Transverse colon (tissue), 4 donors: ENCODE data around the gene OXCT2. TPM values are rescaled to one million over a fixed set of nuclear protein-coding genes. Genes with fewer than 3 reads are reported as not detected.

Experiments
- DNase-seq: peaks from one replicate; pipeline ENCODE4 v3.0.0-alpha.2; 2019
- H3K27ac ChIP-seq, 4 donors: fragments of 200-600 bp; sonication (generic); 2 replicates each; pipeline ENCODE4 v1.5.1; 2016 to 2018; ENCODE audit warnings: inconsistent platforms in 4 of 4
- H3K27me3 ChIP-seq: fragments of 200-600 bp; sonication (generic); 2 replicates; pipeline ENCODE4 v1.5.1; 2017; ENCODE audit warnings: inconsistent platforms
- H3K36me3 ChIP-seq, 4 donors: fragments of 200-600 bp; sonication (generic); 2 replicates each; pipeline ENCODE4 v1.5.1; 2017 to 2019; ENCODE audit warnings: inconsistent platforms in 4 of 4
- H3K4me1 ChIP-seq, 4 donors: fragments of 200-600 bp; sonication (generic); 2 replicates each; pipeline ENCODE4 v1.5.1; 2017 to 2020; ENCODE audit warnings: inconsistent platforms in 4 of 4
- H3K4me3 ChIP-seq, 4 donors: fragments of 200-600 bp; sonication (generic); 1 replicate in 1 of 4; 2 replicates in 3 of 4; pipeline versions ENCODE4 v1.5.1 to v1.6.1; 2017 to 2019; ENCODE audit warnings: inconsistent platforms in 4 of 4
- H3K9me3 ChIP-seq, 2 donors: fragments of 200-600 bp; sonication (generic); 2 replicates each; pipeline ENCODE4 v1.5.1; 2017 to 2019; ENCODE audit warnings: inconsistent platforms in 2 of 2
- CTCF ChIP-seq, 5 experiments: fragments of 200-600 bp in 3 of 5; fragments of 450-650 bp in 2 of 5; sonication (generic) in 3 of 5; IDR thresholded peaks; 1 replicate in 2 of 5; 2 replicates in 3 of 5; pipeline ENCODE4 v1.5.1; 2016 to 2017; ENCODE audit warnings: antibody characterized with exemption in 5 of 5, inconsistent platforms in 3 of 5, mild to moderate bottlenecking in 2 of 5, moderate library complexity in 1 of 5
- EP300 ChIP-seq: sonication (generic); formaldehyde crosslinking; IDR thresholded peaks from one replicate; pipeline ENCODE4 v1.6.1; 2017; ENCODE audit warnings: antibody characterized with exemption, low read depth
- POLR2A ChIP-seq: fragments of 450-650 bp; IDR thresholded peaks from one replicate; pipeline ENCODE4 v1.6.1; 2016; ENCODE audit warnings: antibody characterized with exemption, mild to moderate bottlenecking, moderate library complexity
- POLR2AphosphoS5 ChIP-seq, 3 donors: sonication (generic); formaldehyde crosslinking; IDR thresholded peaks; one replicate each; pipeline ENCODE4 v1.6.1; 2016; ENCODE audit warnings: antibody characterized with exemption in 3 of 3
- WGBS, 2 donors: methylation state at CpG; one replicate each; pipeline ENCODE4 v1.1.5; 2018; ENCODE audit warnings: low coverage in 1 of 2; 5-methylcytosine and 5-hydroxymethylcytosine counted together
- in situ Hi-C, 4 donors: fragments of 200-750 bp; cut with MboI; loops; one replicate each; pipeline versions ENCODE4 v1.15.0 to v1.15.1; 2017; ENCODE audit warnings: low sequenced_read_pairs in 3 of 4, low pct_ligation_motif_present in 1 of 4, low pct_unique_long_range_greater_than_20kb in 1 of 4
- intact Hi-C: fragments of 100-400 bp; cut with DNase I; formaldehyde crosslinking; loops from one replicate; pipeline ENCODE4 v1.15.1; 2023; ENCODE audit warnings: low total_unique reads
- total RNA-seq, 4 donors: library from RNA; depleted of rRNA; stranded (reverse); fragments of >200 nt; gene quantifications; one replicate each; pipeline ENCODE4 v1.1.0, GENCODE V29; 2016

Gene OXCT2
- total RNA-seq, 4 donors from 2014 or later = 0.40 to 10.8 (median 6.2) TPM

GRCh38 chr1:39758556-39759435 lies 12.4 kb downstream of the OXCT2 start:
- in situ Hi-C loops (no loop called here), intact Hi-C loops (no loop called here)
- no peaks in the 10 kb centered on the region for H3K27me3 ChIP-seq
- DNase-seq = no peak
- TF ChIP-seq POLR2AphosphoS5 (IDR thresholded peaks at IDR 0.05) (no peak), POLR2A (no peak), CTCF (IDR thresholded peaks at IDR 0.05) (no peak), EP300 (no peak)
- no peak overlapping the region for H3K4me3 ChIP-seq
- peaks cover 0 to 33% (median 2%) of the 10 kb centered on the region in 4 donors for H3K36me3 ChIP-seq
- 91% methylated on average over 12 of the region's 16 CpGs; no CpG with 5 or more reads in 1 of the 2 donors for WGBS, 2 donors
- H3K27ac ChIP-seq = no peak overlapping the region
- H3K9me3 ChIP-seq = no peaks in the 10 kb centered on the region
- H3K4me1 ChIP-seq = no peaks in the 10 kb centered on the region

GRCh38 chr1:39757501-39757900 lies 13.6 kb downstream of the OXCT2 start:
- H3K36me3 ChIP-seq = peaks cover 0 to 46% (median 2%) of the 10 kb centered on the region in 4 donors
- TF ChIP-seq CTCF (IDR thresholded peaks at IDR 0.05) (no peak), EP300 (no peak), POLR2A (no peak), POLR2AphosphoS5 (IDR thresholded peaks at IDR 0.05) (no peak)
- no peaks in the 10 kb centered on the region for H3K4me1 ChIP-seq
- no peak overlapping the region for H3K4me3 ChIP-seq
- intact Hi-C loops = no loop called here
- in situ Hi-C loops = no loop called here
- no peaks in the 10 kb centered on the region for H3K27me3 ChIP-seq
- 84 to 95% methylated on average over 4 to 5 of the region's 5 CpGs for WGBS, 2 donors
- no peaks in the 10 kb centered on the region for H3K9me3 ChIP-seq
- no peak overlapping the region for H3K27ac ChIP-seq
- DNase-seq = no peak

- in situ Hi-C loops (no loop called here), intact Hi-C loops (no loop called here)
- TF ChIP-seq POLR2AphosphoS5 (IDR thresholded peaks at IDR 0.05) = no peak
- TF ChIP-seq EP300 = no peak
- TF ChIP-seq POLR2A = no peak
- TF ChIP-seq CTCF (IDR thresholded peaks at IDR 0.05) = no peak
- H3K9me3 ChIP-seq = no peaks in the 10 kb centered on the region
- H3K27me3 ChIP-seq = no peaks in the 10 kb centered on the region
- no peak for DNase-seq
- H3K36me3 ChIP-seq = peaks cover 0 to 56% (median 8%) of the 10 kb centered on the region in 4 donors
- H3K4me1 ChIP-seq = no peaks in the 10 kb centered on the region
- 89 to 95% methylated on average over 2 to 8 of the region's 9 CpGs for WGBS, 2 donors
- H3K4me3 ChIP-seq = no peak overlapping the region
- H3K27ac ChIP-seq = no peak overlapping the region
Observed at GRCh38 chr1:39755965-39756659, 15.0 kb downstream of the OXCT2 start.

- intact Hi-C loops = no loop called here
- H3K27ac ChIP-seq = no peak overlapping the region
Observed at GRCh38 chr1:39754906-39755504, 16.1 kb downstream of the OXCT2 start.

More at GRCh38 chr1:39754906-39755504, 16.1 kb downstream of the OXCT2 start:
- H3K4me3 ChIP-seq = no peak overlapping the region
- in situ Hi-C loops = no loop called here
- H3K36me3 ChIP-seq = peaks cover 0 to 66% (median 13%) of the 10 kb centered on the region in 4 donors
- no peaks in the 10 kb centered on the region for H3K27me3 ChIP-seq
- no peaks in the 10 kb centered on the region for H3K9me3 ChIP-seq
- no peak for DNase-seq
- no peaks in the 10 kb centered on the region for H3K4me1 ChIP-seq
- 60 to 71% methylated on average over 1 to 2 of the region's 2 CpGs for WGBS, 2 donors
- TF ChIP-seq CTCF (IDR thresholded peaks at IDR 0.05) (no peak), EP300 (no peak), POLR2A (no peak), POLR2AphosphoS5 (IDR thresholded peaks at IDR 0.05) (no peak)
